Tibial nerve (tissue), 4 donors: ENCODE data around the gene EMC8. TPM values are rescaled to one million over a fixed set of nuclear protein-coding genes. Genes with fewer than 3 reads are reported as not detected.

Experiments used
- DNase-seq, 2 donors: peaks; one replicate each; pipeline ENCODE4 v3.0.0-alpha.2; 2019; ENCODE audit warnings: low spot score in 2 of 2
- H3K27ac ChIP-seq, 4 donors: fragments of 200-600 bp; sonication (generic) in 3 of 4; one replicate each; pipeline ENCODE4 v1.5.1; 2017 to 2019; ENCODE audit warnings: mild to moderate bottlenecking in 1 of 4
- H3K27me3 ChIP-seq, 2 donors: fragments of 200-600 bp; sonication (generic) in 1 of 2; one replicate each; pipeline versions ENCODE4 v1.5.1 to v1.6.0; 2017 to 2019
- H3K36me3 ChIP-seq, 3 donors: fragments of 200-600 bp; sonication (generic); one replicate each; pipeline ENCODE4 v1.5.1; 2018 to 2019
- H3K4me1 ChIP-seq, 4 donors: fragments of 200-600 bp; sonication (generic) in 3 of 4; one replicate each; pipeline ENCODE4 v1.5.1; 2017 to 2019
- H3K4me3 ChIP-seq, 4 donors: fragments of 200-600 bp; sonication (generic) in 3 of 4; one replicate each; pipeline ENCODE4 v1.5.1; 2017 to 2019; ENCODE audit warnings: mild to moderate bottlenecking in 1 of 4, moderate library complexity in 1 of 4
- H3K9me3 ChIP-seq, 4 donors: fragments of 200-600 bp; sonication (generic) in 3 of 4; one replicate each; pipeline ENCODE4 v1.5.1; 2017 to 2019
- CTCF ChIP-seq, 5 experiments: fragments of 200-600 bp in 3 of 5; fragments of 450-650 bp in 2 of 5; sonication (generic) in 3 of 5; IDR thresholded peaks; one replicate each; pipeline ENCODE4 v1.5.1; 2016 to 2019; ENCODE audit warnings: antibody characterized with exemption in 5 of 5, mild to moderate bottlenecking in 3 of 5, moderate library complexity in 2 of 5
- EP300 ChIP-seq, 2 donors: sonication (generic); formaldehyde crosslinking; IDR thresholded peaks; one replicate each; pipeline ENCODE4 v1.6.1; 2017; ENCODE audit warnings: antibody characterized with exemption in 2 of 2, mild to moderate bottlenecking in 1 of 2
- POLR2A ChIP-seq, 2 donors: fragments of 450-650 bp; IDR thresholded peaks; one replicate each; pipeline ENCODE4 v1.6.1; 2017; ENCODE audit warnings: antibody characterized with exemption in 2 of 2, mild to moderate bottlenecking in 2 of 2, moderate library complexity in 2 of 2
- WGBS, 2 donors: methylation state at CpG; one replicate each; pipeline ENCODE4 v1.1.5; 2018; 5-methylcytosine and 5-hydroxymethylcytosine counted together
- total RNA-seq, 4 donors: library from RNA; depleted of rRNA; stranded (reverse); fragments of >200 nt; gene quantifications; one replicate each; pipeline ENCODE4 v1.1.0, GENCODE V29; 2016

The EMC8 gene
- total RNA-seq, 4 donors from 2014 or later = 31.8 to 46.2 (median 35.4) TPM

- peaks cover 0 to 15% of the 10 kb centered on the region in 2 donors for H3K27me3 ChIP-seq
- H3K36me3 ChIP-seq = no peaks in the 10 kb centered on the region
- TF ChIP-seq POLR2A (IDR thresholded peaks at IDR 0.05) (no peak), EP300 (IDR thresholded peaks at IDR 0.05) (no peak), CTCF (IDR thresholded peaks at IDR 0.05) (no peak)
- no peak for DNase-seq
- H3K9me3 ChIP-seq = peaks cover 0 to 4% (median 0%) of the 10 kb centered on the region in 4 donors
- peaks cover 0 to 9% (median 0%) of the 10 kb centered on the region in 4 donors for H3K4me1 ChIP-seq
- WGBS, 2 donors = 78 to 81% methylated on average over 12 to 21 of the region's 21 CpGs
- no peak overlapping the region for H3K4me3 ChIP-seq
- no peak overlapping the region for H3K27ac ChIP-seq
These were observed 35.9 kb upstream of the EMC8 start for GRCh38 chr16:85835227-85835751.

- H3K4me1 ChIP-seq = peaks cover 0 to 9% (median 0%) of the 10 kb centered on the region in 4 donors
- H3K9me3 ChIP-seq = peaks cover 0 to 4% (median 0%) of the 10 kb centered on the region in 4 donors
- no peaks in the 10 kb centered on the region for H3K36me3 ChIP-seq
- H3K4me3 ChIP-seq = no peak overlapping the region
- no peak for DNase-seq
- WGBS, 2 donors = 95 to 98% methylated on average over 5 of the region's 5 CpGs
- H3K27ac ChIP-seq = no peak overlapping the region
- peaks cover 0 to 16% of the 10 kb centered on the region in 2 donors for H3K27me3 ChIP-seq
- TF ChIP-seq POLR2A (IDR thresholded peaks at IDR 0.05) (no peak), EP300 (IDR thresholded peaks at IDR 0.05) (no peak), CTCF (IDR thresholded peaks at IDR 0.05) (no peak)
These were observed 35.4 kb upstream of the EMC8 start for GRCh38 chr16:85834741-85835140.

GRCh38 chr16:85833219-85833920, 34.0 kb upstream of the EMC8 start:
- TF ChIP-seq CTCF (IDR thresholded peaks at IDR 0.05) (no peak), EP300 (IDR thresholded peaks at IDR 0.05) (no peak), POLR2A (IDR thresholded peaks at IDR 0.05) (no peak)
- H3K36me3 ChIP-seq = no peaks in the 10 kb centered on the region
- H3K4me3 ChIP-seq = no peak overlapping the region
- WGBS, 2 donors = 66 to 70% methylated on average over 12 to 22 of the region's 22 CpGs
- H3K9me3 ChIP-seq = peaks cover 0 to 4% (median 0%) of the 10 kb centered on the region in 4 donors
- peaks cover 0 to 9% (median 0%) of the 10 kb centered on the region in 4 donors for H3K4me1 ChIP-seq
- DNase-seq = no peak
- no peak overlapping the region for H3K27ac ChIP-seq
- peaks cover 0 to 18% of the 10 kb centered on the region in 2 donors for H3K27me3 ChIP-seq

GRCh38 chr16:85832570-85833218, 33.4 kb upstream of the EMC8 start:
- no peak for TF ChIP-seq CTCF (IDR thresholded peaks at IDR 0.05)
- TF ChIP-seq EP300 (IDR thresholded peaks at IDR 0.05) = no peak
- TF ChIP-seq POLR2A (IDR thresholded peaks at IDR 0.05) = no peak
- WGBS, 2 donors = 83 to 85% methylated on average over 21 of the region's 21 CpGs
- H3K27ac ChIP-seq = no peak overlapping the region
- H3K4me3 ChIP-seq = no peak overlapping the region
- H3K27me3 ChIP-seq = peaks cover 0 to 18% of the 10 kb centered on the region in 2 donors
- peaks cover 0 to 4% (median 0%) of the 10 kb centered on the region in 4 donors for H3K9me3 ChIP-seq
- no peak for DNase-seq
- H3K36me3 ChIP-seq = no peaks in the 10 kb centered on the region
- H3K4me1 ChIP-seq = peaks cover 0 to 9% (median 0%) of the 10 kb centered on the region in 4 donors

- TF ChIP-seq EP300 (IDR thresholded peaks at IDR 0.05) (no peak), POLR2A (IDR thresholded peaks at IDR 0.05) (no peak), CTCF (IDR thresholded peaks at IDR 0.05) (no peak)
- no peak overlapping the region for H3K27ac ChIP-seq
- H3K9me3 ChIP-seq = peaks cover 0 to 4% (median 0%) of the 10 kb centered on the region in 4 donors
- H3K36me3 ChIP-seq = no peaks in the 10 kb centered on the region
- peaks cover 0 to 18% of the 10 kb centered on the region in 2 donors for H3K27me3 ChIP-seq
- H3K4me1 ChIP-seq = peaks cover 0 to 9% (median 0%) of the 10 kb centered on the region in 4 donors
- no peak for DNase-seq
- WGBS, 2 donors = 76 to 77% methylated on average over 9 of the region's 9 CpGs
- no peak overlapping the region for H3K4me3 ChIP-seq
These were observed 31.5 kb upstream of the EMC8 start for GRCh38 chr16:85830821-85831220.
